UCSD-AML1 (cell line): ENCODE data around the gene SORCS1.

Experiments used
- DNase-seq: peaks from one replicate; lab custom pipeline; 2025; ENCODE audit not compliant: unreplicated experiment; lab: John Stamatoyannopoulos, UW

Gene SORCS1

GRCh38 chr10:107118866-107119265 is 45.6 kb downstream of the SORCS1 start:
- no peak for DNase-seq

DNA sequence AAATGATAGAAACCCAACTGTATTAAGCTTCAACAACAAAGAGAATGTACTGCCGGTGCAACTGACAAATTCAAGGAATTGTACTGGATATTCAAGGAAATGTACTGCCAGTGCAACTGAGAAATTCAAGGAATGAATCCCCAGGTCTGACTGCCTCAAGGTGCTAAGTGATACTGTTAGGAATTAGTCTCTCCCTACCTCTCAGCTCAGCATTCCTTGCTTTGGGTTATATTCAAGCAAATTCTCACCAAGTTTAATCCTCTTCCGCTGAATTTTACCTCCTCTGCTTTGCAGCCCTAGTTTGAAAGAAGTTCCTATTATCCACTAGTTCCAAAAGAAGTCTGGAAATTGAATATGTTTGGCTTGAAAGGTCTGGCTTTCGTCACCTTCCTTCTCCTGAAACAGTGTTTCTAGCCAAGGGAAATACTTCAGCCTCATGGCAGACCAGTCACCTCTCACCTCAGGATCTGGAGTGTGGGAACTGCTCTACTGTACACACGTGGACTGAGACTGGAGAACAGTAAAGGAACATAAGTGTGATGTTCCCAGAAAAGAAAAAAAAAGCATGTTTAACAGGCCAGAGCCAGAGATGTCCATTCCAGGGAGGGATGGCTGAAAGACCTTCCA is 60.4 kb downstream of the SORCS1 start:
- no peak for DNase-seq

GRCh38 chr10:107103174-107104025 is 61.1 kb downstream of the SORCS1 start:
- no peak for DNase-seq

DNA sequence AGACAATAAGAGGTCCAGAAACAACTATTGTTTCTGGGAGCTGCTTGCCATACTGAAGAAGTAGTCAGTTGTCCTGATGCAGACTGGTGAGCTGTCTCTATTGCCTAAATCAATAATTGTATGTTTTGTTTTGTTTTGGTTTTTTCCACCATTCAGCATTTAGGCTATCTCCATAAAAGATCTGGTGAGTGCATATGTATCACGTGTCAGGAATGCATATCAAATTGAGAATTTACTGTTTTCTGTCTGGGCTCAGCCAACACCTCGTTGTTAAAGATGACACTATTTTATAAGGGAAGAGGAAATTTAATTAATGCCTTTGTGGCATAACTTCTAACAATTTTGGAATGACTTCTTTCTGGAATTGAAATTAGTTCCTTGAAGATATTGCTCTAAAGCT is 66.2 kb downstream of the SORCS1 start:
- no peak for DNase-seq

- DNase-seq, result no peak
Measured at GRCh38 chr10:107094824-107095522, 69.5 kb downstream of the SORCS1 start.

DNA sequence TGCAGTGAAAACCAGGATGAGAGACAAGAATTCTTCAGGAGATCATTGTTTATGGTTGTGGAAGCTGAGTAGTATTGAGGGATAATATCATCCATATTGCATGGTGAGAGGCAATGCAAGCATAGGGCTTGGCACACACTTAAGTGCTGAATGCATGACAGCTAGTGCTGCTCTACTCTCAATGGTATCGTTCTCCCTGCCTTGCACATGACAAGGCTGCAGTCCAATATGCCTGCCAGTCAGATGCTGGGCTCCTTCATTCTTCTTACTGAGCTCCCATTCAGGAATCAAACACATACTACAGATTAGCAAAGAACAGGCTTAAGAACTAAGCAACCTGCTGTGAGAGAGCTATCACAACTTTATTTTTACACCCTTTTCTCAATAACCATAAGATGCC is 72.2 kb downstream of the SORCS1 start:
- no peak for DNase-seq

GRCh38 chr10:107091126-107091525 is 73.4 kb downstream of the SORCS1 start:
- DNase-seq, result no peak

GRCh38 chr10:107085665-107086525 is 78.6 kb downstream of the SORCS1 start:
- DNase-seq, result no peak

GRCh38 chr10:107083388-107084009 is 81.0 kb downstream of the SORCS1 start:
- DNase-seq, result no peak

DNA sequence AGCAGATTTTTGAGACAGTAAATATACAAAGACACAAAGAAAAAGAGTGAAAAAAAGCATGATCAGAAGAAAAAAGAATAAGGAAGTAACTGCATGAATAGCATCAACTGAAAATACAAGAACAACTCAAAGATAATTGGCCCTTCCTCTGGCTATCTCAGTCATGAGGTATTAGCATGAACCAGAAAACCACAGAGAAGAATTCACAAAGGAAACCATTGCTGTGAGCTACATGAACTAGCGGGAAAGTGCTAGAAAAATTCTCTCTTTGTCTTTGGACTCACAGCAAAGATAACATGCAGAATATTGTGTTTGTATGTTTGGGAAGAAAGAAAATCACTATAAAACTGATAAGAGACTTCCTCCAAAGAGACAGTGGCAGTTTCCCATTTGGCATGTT is 82.9 kb downstream of the SORCS1 start:
- DNase-seq, result no peak

DNA sequence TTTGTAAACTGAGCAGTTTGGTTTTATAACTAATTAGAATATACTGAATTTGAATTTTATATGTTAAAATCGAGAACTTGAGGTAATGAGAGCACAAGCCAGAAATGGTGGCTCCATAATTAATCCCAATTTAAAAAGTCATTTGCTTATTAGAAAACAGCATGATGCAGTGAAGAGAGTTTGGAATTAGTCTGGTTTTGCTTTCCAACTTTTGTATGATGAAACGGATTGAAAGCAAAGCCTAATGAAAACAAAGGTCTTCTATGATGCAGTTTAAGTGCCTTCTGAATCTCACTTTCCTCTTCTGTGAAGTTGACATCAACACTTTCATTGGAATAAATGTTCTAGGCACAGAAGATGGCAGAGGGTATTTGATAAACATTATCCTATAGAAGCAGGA is 89.4 kb downstream of the SORCS1 start:
- no peak for DNase-seq

- DNase-seq, result no peak
Measured at GRCh38 chr10:107072786-107073185, 91.7 kb downstream of the SORCS1 start.

DNA sequence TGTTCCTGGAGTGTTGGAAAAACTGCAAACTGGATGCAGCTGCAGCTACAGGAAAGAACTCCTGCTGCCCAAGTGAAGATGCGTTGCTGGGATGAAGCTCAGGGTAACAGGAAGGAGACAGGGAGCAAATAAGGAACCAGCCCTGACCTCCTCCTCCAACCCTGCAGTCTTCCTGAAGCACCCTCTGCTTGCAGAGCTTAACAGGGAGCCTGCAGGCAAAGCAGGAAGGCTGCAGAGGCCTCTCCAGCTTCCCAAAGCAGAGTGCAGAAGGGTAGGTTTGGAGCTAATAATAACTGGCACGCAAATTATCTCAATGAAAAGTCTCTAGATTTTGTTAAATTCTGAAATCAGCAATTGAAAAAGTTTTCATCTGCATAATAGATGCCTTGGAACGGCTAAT is 92.5 kb downstream of the SORCS1 start:
- no peak for DNase-seq

DNA sequence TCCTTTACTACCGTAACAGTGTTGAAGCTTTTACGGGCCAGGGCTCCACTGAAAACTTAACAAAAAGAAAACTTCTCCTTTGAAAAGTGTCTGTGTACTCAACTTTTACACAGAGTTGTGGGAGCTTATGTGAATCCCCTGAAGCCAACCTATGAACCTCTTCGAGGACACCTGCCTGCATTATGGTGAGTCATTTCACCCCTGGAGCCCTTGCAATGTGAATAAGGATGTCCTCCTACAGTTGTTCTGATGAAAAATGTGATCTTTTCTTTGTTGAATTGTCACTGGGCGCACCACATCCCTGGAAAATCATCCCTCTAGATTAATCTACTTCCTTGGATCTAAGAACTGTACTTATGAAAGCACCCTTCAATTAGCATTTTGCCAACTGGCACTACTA is 93.2 kb downstream of the SORCS1 start:
- DNase-seq, result no peak

DNA sequence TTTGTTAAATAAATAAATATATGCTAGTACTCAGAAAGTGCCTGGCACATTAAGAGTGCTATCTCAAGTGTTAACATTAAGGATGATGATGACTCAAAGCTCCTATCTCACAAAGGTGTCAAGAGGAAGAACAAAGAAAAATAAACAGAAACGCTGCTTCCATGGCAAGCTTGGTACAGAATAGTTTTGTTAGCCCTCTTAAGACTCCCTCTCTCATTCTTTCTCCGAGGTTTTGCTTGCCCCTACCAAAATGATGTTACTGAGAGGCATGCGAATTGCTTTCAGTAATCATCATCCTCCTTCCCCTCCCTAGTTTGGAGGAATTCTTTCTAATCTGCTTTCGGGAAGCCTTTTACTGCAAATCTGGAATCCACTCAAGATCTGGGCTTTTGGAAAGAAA is 96.7 kb downstream of the SORCS1 start:
- no peak for DNase-seq

- no peak for DNase-seq
Measured at GRCh38 chr10:107064075-107064474, 100.4 kb downstream of the SORCS1 start.

DNA sequence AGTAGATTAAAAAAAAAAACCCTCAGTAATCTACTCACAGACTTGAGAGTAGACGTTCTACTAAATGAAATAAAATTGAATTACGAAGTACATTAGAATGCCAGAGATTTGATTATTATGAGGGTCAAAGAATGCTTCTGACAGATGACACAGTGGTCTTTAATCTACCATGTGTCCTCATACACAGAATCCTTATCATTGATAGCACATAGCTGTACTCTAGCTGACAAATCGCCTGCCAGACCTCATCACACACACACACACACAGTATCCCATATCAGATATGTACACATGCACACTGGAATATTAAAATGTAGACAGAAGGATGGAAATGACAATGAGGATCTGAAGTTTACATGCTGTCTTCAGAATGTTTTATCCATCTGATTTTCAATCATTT is 104.6 kb downstream of the SORCS1 start:
- DNase-seq, result no peak

- DNase-seq, result no peak
Measured at GRCh38 chr10:107059068-107059804, 105.3 kb downstream of the SORCS1 start.

- DNase-seq, result no peak
Measured at GRCh38 chr10:107058331-107058730, 106.2 kb downstream of the SORCS1 start.

DNA sequence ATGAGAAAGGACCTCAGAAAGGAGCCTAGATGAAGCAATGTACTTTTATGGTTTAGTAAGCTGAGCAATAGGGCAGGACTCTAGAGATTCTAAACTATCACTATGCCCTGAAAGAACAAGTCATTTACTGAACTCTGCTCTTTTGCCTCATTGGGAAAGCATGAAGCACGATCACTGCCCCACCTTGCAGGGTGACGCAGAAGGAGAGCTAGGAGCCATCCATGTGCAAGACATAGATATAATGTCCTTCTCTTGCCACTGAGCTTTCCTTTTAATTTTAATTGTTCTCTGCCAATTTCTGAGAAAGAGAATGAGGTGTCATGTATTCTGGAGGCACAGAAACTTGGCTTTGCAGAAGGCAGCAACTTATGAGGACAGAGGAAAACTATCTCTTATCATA is 108.3 kb downstream of the SORCS1 start:
- DNase-seq, result no peak
